ENCODE measurements around the gene ABCG5.

ABCG5 gene

DNA sequence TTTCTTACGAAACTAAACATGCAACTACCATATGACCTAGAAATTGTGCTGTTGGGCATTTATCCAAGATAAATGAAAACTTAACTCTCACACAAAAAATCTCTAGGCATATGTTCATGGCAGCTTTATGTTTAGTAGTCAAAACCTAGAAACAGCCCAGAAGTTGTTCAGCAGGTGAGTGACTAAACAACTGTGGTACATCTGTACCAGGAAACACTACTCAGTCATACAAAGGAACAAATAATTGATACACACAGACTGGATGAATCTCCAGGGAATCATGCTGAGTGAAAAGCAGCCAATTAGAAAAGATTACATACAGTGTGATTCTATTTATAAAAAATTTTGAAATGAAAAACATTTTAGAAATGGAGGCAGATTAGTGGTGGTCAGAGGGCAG is 35.5 kb downstream of the ABCG5 start:
- DNase-seq, result no peak

DNA sequence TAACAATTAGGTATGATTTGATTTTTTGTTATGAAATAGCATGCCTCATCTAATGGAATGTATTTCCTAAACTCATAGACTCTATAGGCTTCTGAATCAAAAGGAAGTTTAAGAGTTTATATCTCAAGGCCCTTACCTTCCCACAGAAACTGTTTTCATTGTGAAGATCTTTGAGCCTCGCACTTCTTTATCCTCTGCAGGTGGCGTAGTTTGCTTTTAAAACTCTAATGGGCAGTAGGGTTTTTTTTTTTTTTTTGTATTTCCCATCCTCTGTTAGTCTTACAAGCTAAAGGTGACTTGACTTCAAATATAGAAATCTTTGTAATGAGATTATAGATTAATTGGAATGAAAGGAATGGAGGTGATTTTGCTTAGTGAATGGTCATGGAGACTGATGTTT is 36.5 kb downstream of the ABCG5 start:
- DNase-seq, result no peak

DNA sequence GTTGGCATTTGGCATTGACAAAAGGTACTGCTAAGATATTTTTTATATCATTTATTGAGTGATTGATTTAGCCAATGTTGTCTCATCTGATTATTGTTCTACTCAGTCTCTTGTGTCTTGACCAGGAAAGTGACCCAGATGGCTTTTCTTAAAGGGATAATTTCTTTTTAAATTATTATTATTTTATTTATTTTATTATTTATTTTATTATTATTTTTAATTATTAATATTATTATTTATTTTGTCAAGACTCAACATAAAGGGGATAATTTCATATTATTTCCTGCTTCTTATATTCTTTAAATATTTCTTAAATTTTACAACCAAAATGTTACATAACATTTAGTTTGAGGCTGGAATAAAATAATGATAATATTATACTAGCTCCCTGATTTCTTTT is 37.7 kb downstream of the ABCG5 start:
- DNase-seq, result no peak

DNA sequence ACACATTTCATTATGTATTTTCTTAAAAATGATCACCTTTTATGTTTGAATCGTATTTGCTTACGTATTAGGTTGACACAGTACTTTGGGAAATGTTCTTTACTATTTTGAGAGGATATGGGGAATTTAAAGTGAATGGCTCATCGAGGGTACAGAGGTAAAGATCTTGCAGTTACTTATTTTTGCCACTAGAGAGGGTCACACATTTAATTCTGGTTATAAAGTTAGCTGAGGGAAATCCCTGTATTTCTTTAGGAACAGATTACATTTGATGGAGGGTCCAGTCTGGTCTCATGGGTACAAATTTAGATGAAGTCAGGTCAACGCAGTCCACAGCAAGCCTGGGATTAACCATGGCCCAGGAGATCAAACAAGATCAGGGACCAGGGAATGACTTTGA is 40.3 kb downstream of the ABCG5 start:
- no peak for DNase-seq

DNA sequence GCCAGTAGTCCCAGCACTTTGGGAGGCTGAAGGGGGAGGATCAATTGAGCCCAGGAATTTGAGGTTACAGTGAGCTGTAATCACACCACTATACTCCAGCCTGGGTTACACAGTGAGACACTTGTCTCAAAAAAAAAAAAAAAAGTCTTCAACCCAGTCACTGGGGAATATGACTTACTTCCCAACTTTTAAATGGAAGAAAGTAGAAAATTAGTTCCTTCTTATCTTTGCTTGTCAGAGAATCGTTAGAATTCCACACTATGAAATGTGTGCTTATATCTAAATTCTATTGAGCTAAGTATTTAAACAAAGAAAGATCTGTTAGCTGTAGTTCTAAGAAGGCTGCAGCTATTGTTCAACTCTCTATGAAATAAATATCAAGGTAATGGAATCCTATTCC is 42.4 kb downstream of the ABCG5 start:
- DNase-seq, result no peak

DNA sequence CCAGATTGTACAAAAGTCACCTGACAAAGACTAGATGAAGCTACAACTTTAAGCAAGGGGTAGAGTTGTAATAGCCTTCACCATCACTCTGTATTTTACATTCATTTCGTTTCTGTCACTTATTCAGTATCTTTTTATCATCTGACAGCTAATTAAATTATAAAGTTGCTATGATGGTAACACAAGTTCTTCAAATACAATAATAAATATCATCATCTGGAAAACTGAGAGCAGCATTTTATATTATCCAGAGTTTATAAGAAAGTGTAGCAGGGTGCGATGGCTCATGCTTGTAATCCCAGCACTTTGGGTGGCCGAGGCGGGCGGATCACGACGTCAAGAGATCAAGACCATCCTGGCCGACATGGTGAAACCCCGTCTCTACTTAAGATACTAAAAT is 43.7 kb downstream of the ABCG5 start:
- no peak for DNase-seq

DNA sequence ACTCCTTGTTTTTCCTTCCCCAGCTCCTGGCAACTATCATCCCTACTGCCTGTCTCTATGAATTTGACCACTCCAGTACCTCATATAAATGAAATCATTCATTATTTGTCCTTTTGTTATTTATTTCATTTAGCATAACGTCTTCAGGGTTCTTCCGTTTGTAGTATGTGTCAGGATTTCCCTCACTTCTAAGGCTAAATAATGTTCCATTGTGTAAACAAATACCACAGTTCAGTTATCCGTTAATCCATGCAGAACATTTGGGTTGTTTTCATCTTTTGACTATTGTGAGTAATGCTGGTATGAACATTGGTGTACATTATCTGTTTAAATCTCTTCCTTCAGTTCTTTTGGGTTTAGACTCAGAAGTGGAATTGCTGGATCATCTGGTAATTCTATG is 46.0 kb downstream of the ABCG5 start:
- DNase-seq, result no peak

DNA sequence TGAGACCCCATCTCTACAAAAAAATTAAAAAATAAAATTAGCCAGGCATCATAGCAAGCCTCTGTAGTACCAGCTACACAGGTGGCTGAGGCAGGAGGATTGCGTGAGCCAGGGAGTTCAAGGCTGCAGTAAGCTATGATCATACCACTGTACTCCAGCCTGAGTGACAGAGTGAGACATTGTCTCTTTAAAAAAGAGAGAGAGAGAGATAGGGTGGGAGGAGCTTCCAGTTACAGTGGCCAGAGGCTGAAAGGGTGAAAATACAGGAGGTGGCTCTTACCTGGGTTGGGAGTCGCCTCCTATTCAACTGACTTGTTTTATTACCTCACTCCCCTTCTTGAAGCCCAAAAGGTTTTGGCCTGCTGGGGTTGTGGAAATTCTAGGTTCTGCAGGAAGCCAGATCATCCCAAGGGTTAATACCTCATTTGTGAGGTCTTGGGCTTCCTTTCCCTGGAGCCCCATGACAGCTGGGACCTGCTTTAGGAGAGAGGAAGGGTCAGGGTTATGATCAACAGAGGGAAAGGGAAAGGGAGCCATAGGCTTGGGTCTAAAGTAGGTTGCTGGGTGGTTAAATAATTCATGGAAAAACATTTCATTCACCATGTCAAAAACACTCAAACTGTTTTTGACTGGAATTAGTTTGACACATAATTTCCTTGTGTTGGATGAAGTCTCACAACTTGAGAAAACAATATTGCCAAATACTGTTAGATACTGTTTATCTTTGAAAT is 47.4 kb downstream of the ABCG5 start:
- no peak for DNase-seq

DNA sequence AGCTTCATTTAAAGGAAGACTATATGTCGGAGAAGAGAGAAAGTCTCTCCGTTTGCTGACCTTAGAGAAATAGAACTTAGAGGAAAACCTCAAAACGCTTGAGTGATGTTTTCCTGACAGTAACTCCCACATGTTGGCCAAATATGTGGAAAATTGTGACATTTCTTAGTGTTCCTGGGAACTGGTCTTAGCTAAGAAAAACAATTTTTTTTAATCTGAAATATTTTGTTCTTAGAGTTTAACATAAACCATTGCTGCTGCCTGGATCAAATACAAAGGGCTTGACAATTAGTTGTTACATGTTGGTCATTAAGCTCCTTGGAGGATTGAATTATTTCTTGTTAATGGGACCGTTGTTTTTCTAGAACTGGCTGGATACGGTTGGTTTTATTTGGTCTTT is 48.5 kb downstream of the ABCG5 start:
- no peak for DNase-seq

DNA sequence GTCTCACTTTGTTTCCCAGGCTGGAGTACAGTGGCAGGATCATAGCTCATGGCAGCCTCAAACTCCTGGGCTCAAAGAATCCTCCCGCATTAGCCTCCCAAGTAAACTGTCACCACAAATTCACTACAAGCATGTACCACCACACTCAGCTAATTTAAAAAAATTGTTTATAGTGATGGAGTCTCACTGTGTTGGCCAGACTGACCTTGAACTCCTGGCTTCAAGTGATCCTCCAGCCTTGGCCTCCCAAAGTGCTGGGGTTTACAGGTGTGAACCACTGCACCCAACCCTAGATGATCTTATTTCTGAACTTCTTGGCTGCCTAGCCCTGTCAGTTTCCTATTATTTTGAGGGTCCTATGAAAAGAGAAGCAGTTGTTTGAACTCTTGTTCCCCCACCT is 50.0 kb downstream of the ABCG5 start:
- no peak for DNase-seq

DNA sequence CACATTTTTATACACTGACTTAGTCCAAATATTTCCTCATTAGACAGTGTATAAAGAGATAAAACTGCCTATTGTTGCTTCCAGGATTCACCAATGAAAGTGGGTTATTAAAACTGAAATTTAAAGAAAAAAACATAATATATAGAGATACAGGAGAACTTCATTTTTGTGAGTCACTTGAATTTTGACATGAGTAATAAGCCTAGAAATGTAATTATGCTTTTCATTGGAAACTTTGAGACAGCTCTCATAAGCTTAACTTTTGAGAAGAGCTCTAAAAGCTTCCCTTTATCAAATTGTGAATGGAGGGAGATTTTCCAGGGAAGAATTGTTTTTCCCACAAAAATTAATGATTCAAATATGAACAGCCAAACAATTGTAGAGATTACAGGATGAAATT is 50.7 kb downstream of the ABCG5 start:
- DNase-seq, result no peak

DNA sequence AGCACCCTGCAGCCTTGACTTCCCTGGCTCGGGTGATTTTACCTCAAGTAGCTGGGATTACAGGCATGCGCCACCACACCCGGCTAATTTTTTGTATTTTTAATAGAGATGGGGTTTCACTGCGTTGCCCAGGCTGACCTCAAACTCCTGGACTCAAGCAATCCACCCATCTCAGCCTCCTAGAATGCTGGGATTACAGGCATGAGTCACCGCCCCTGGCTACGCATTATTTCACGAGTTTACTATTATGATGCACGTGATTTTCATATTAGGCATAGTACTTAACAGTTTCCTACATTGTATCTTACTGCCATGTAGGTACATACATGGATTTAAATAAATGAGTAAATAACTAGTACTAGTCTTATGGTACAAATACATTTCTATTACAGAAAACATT is 60.4 kb downstream of the ABCG5 start:
- no peak for DNase-seq

DNA sequence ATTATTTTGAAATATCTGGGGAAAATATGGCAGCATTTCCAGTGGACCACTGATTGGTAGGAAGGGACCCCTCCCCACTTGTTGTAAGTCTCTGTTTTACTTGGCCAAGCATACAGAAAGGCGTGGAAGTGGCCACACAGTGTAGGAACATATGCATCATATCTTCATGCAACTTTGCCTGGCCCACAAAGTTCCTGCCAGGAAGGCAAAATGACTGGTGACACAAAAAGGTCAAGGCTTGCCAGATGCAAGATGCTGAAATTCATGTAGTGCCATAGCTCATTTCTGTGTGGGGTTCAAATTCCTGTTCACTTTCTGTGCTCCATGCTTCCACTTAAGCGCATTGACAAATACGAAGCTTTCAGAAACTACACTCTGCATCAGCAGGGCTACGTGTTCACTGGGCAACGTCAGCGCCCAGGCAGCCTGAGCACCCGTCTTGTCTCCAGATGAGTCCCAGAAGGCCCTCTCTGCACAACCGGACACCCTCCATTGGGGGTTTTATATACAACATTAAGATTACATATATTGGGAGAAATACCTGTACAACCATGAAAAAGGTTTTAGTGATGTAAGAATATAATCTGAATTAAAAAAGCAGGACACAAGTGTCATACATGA is 61.2 kb downstream of the ABCG5 start:
- DNase-seq, result peak in 1 of 2 donors; percentile 20

DNA sequence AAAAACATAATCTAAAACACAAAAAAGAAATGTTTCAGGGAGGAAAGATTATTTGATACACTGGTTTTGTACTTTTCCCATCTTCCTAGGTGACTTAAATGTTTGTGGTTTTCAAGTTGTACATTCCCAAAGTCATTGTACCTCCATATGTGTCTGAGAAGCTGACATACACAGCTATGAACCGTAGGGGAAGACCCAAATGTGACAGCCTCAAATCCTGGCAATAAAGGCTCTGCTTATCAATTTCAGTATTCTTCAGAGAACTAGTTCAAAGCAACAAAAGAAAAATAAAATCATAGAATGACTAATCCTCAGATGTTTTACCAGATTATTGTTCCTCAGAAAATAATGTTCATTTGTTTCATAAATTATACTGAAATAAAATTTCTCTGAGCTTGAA is 62.3 kb downstream of the ABCG5 start:
- no peak for DNase-seq

DNA sequence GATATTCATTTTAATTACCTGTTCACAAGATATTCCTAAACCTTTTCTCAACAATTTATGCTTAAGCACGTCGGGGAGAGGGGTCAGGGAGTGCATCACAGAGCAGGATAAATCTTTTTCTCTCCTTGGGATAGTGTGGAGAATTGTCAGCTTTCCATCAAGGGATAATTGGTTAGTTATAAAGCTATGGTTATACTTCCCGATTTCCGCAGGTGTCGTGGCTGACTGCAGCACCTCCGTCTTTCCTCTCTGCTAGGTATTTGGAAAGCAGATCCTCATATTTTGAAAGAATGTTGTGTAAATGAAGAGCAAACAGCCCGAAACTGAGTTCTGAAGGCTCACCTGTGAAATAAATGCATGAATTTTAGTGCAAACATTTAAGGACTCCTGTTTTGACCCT is 64.0 kb downstream of the ABCG5 start:
- DNase-seq, result no peak

DNA sequence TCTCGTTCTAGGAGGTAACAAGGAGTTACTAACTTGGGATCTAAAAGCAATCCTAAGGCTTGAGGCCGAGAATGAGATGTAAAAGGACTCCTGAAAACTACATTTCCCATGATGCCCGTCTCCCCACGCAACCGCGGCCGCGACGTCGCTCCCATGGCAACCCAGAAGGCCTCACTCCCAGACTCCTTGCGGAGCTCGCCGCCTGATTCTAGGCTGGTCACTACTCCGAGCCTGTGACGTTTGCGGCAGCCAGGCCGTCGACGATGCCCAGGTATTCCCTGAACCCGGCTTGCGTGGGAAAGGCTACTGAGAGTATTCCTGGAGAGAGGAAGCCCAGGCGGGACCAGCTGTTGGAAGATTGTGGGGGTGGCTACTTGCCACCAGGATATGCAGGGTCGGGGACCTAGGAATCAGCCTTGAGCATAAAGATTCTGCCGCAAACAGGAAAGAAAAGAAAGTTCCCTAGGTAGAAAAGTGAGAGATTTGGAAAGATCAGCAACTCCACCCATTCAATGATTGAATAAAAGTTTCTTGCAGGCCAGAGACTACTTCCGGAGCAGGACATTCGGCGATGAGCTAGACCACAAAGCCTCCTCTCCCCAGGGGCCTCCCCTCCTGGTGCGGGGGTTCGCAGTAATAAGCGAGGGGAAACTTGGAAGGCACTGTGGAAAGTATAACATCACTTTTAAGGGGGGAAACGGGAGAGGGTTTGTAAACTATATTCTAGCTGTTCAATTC is 64.6 kb downstream of the ABCG5 start, which contains the start of gene DYNC2LI1:
Gene DYNC2LI1, plus strand, starts transcription at position 164 of the 738 bp plus-strand sequence. Its CDS starts 100 bp downstream, at position 264.
- DNase-seq, result peak; percentile 83 to 88

DNA sequence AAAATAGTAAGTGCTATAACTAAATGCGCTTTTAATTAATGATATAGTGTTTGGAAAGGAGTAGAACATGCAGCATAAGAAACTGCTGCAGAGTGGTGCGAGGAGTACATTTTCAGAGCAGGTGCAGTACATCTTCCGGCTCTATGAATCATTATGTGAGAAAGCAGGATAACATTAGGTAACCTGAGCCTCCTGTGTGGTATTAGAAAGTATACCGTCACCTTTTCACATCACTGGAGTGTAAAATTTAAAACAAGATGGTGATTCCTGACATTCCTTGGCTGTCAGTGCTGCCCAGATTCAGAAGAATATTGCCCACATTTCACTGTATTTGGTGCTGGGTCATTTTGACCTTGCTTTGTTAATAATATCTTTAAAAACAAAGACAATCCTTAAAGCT is 72.6 kb downstream of the ABCG5 start:
- no peak for DNase-seq

DNA sequence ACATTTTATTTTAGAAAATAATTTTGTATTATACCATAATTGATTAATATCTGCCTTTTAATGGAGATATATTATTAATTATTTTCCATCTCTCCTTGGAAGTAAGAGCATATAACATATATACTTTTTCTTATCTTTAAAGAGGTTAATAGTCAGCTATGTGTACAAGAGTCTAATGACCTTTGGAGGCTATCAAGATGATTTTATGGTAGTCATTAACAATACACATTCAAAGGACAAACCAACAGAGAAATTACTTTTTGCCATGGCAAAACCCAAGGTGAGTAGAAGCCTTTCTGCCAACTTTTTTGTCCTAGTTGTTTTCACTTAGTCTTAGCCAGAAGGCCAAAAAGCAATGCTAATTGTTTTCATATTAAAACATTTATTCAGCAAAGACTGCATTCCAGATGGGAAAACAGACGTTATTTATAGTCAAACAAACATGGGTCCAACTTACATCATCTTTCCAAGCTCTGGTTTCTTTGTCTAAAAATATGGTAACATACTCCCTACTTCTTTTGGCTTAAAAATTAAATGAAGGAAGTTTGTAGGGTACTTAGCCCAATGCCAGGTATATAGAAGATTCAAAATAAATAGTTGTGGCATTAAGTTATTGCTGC is 74.4 kb downstream of the ABCG5 start:
- no peak for DNase-seq

DNA sequence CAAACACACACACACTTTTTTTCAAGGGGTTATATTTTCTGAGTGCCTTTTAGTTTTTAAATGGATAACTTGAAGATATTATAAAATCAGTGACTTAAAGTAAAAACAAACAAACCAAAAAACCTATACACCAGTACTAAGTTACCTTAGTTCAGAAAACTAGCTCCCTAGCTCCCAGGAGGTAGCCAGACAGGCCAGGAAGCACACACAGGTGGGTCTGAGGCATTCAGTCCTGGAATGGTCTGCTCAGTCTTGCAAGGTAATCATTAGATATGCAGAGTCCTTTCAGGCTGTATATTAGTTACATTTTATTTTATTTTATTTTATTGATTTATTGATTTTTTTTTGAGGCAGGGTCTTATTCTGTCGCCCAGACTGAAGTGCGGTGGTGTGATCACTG is 75.5 kb downstream of the ABCG5 start:
- DNase-seq, result no peak

Data from stimulated activated CD4-positive, alpha-beta T cell treated with anti-CD3 and anti-CD28 coated beads, Interleukin-2, amount 100 ng/mL, for 24 hours (primary cell).